GM12878 (cell line): ENCODE results near the gene CHMP6.

Source experiments
- CBX5 ChIP-seq: sonication (generic); IDR thresholded peaks from 2 replicates; pipeline ENCODE4 v1.6.1; 2016; ENCODE audit warnings: low read depth, moderate library complexity, mild to moderate bottlenecking, inconsistent platforms
- CTCF ChIP-seq, 3 experiments: IDR thresholded peaks in 2 of 3; conservative IDR thresholded peaks in 1 of 3; 2 replicates each; pipeline ENCODE4 v1.5.1; 2011; ENCODE audit warnings: low read depth in 3 of 3, low read length in 3 of 3, mild to moderate bottlenecking in 3 of 3, control low read depth in 2 of 3, moderate library complexity in 2 of 3, inconsistent platforms in 1 of 3, mixed read lengths in 1 of 3; ENCODE audit not compliant: control insufficient read depth in 2 of 3, insufficient read depth in 1 of 3; ENCODE audit errors: extremely low read depth in 1 of 3
- DPF2 ChIP-seq: fragments of 450-650 bp; IDR thresholded peaks from 2 replicates; pipeline ENCODE4 v1.6.1; 2017; ENCODE audit warnings: mild to moderate bottlenecking
- HDAC6 ChIP-seq: fragments of 200-600 bp; sonication (generic); IDR thresholded peaks from one replicate; pipeline ENCODE4 v1.8.0; 2017; ENCODE audit warnings: antibody characterized with exemption; ENCODE audit not compliant: unreplicated experiment
- MTA2 ChIP-seq: fragments of 450-650 bp; IDR thresholded peaks from 2 replicates; pipeline ENCODE4 v1.6.1; 2016; ENCODE audit warnings: low read depth, mild to moderate bottlenecking, moderate library complexity
- NR2C1 ChIP-seq: fragments of 450-650 bp; IDR thresholded peaks from 2 replicates; pipeline ENCODE4 v1.6.1; 2017; ENCODE audit warnings: antibody characterized with exemption, mild to moderate bottlenecking, moderate library complexity
- NRF1 ChIP-seq: conservative IDR thresholded peaks from 2 replicates; pipeline ENCODE4 v1.6.1; 2011; ENCODE audit warnings: mild to moderate bottlenecking, low read depth, low read length, improper control_type of control experiment
- POLR2A ChIP-seq: IDR thresholded peaks from 2 replicates; pipeline ENCODE4 v1.6.1; 2011; ENCODE audit warnings: low read depth, mild to moderate bottlenecking, low read length
- RAD51 ChIP-seq: fragments of 450-650 bp; IDR thresholded peaks from 2 replicates; pipeline ENCODE4 v1.6.1; 2016; ENCODE audit warnings: moderate library complexity, mild to moderate bottlenecking, inconsistent platforms
- SIN3A ChIP-seq: IDR thresholded peaks from 2 replicates; pipeline ENCODE4 v1.6.1; 2012; ENCODE audit warnings: low read depth, low read length, improper control_type of control experiment
- SMARCA5 ChIP-seq: fragments of 450-650 bp; IDR thresholded peaks from 2 replicates; pipeline ENCODE4 v1.6.1; 2017; ENCODE audit warnings: mild to moderate bottlenecking
- ZSCAN29 ChIP-seq: fragments of 450-650 bp; IDR thresholded peaks from 2 replicates; pipeline ENCODE4 v1.6.1; 2017; ENCODE audit warnings: mild to moderate bottlenecking, moderate library complexity

GRCh38 chr17:81019563-81020442 lies 28.2 kb downstream of the CHMP6 start:
- TF ChIP-seq ZSCAN29 = no peak
- TF ChIP-seq NR2C1 = no peak
- no peak for TF ChIP-seq HDAC6
- TF ChIP-seq POLR2A = no peak
- TF ChIP-seq CTCF (IDR thresholded peaks at IDR 0.05 in 2 of 3, conservative IDR thresholded peaks at IDR 0.05 in 1 of 3; ENCODE audit: control insufficient read depth in 2 of 3, extremely low read depth in 1 of 3, insufficient read depth in 1 of 3, low read depth in 3 of 3, low read length in 3 of 3) = no peak
- TF ChIP-seq MTA2 = no peak
- TF ChIP-seq SIN3A = no peak
- no peak for TF ChIP-seq RAD51
- TF ChIP-seq SMARCA5 = no peak
- TF ChIP-seq DPF2 = no peak
- no peak for TF ChIP-seq NRF1
- no peak for TF ChIP-seq CBX5
